SK-N-SH (cell line): ENCODE results near the gene RASGRP4.

Experiments used
- EP300 ChIP-seq, 2 experiments: IDR thresholded peaks; 2 replicates each; pipeline versions ENCODE4 v1.4.0 to v1.6.1; 2012; ENCODE audit warnings: borderline replicate concordance in 1 of 2, low read depth in 1 of 2, low read length in 1 of 2
- MAX ChIP-seq: IDR thresholded peaks from 2 replicates; pipeline ENCODE4 v1.4.0; 2012; ENCODE audit warnings: low read depth
- NFIC ChIP-seq: IDR thresholded peaks from 2 replicates; pipeline ENCODE4 v1.4.0; 2012; ENCODE audit warnings: borderline replicate concordance
- RCOR1 ChIP-seq: fragments of 150-350 bp; IDR thresholded peaks from 2 replicates; pipeline ENCODE4 v1.6.1; 2017; ENCODE audit warnings: antibody characterized with exemption, low read length
- TF ChIP-seq, protein P1 (sequence below): fragments of 200-600 bp; sonication (generic); IDR thresholded peaks from 2 replicates; pipeline ENCODE4 v1.6.1; 2017; ENCODE audit warnings: antibody characterized with exemption, mild to moderate bottlenecking, moderate library complexity
- TF ChIP-seq, protein P2 (sequence below): IDR thresholded peaks from 2 replicates; pipeline ENCODE4; 2012

DNA sequence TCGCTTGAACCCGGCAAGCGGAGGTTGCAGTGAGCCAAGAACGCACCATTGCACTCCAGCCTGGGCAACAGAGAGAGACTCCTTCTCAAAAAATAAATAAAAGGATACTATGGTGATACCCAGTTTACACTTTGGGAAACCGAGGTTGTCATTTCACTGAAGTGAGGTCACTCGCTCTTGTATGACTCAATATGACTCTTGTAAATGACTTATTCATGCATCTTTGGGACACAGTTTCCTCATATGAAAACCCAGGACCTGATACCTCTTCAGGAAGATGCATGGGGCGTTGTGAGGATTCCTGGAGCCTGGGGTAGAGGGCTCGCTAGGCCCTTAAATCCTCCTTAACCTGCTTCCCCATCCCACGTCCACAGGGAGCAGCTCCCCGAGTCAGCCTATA, 47.2 kb downstream of the RASGRP4 start:
- TF ChIP-seq, protein P1, sequence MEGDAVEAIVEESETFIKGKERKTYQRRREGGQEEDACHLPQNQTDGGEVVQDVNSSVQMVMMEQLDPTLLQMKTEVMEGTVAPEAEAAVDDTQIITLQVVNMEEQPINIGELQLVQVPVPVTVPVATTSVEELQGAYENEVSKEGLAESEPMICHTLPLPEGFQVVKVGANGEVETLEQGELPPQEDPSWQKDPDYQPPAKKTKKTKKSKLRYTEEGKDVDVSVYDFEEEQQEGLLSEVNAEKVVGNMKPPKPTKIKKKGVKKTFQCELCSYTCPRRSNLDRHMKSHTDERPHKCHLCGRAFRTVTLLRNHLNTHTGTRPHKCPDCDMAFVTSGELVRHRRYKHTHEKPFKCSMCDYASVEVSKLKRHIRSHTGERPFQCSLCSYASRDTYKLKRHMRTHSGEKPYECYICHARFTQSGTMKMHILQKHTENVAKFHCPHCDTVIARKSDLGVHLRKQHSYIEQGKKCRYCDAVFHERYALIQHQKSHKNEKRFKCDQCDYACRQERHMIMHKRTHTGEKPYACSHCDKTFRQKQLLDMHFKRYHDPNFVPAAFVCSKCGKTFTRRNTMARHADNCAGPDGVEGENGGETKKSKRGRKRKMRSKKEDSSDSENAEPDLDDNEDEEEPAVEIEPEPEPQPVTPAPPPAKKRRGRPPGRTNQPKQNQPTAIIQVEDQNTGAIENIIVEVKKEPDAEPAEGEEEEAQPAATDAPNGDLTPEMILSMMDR, result no peak
- TF ChIP-seq RCOR1, result no peak
- TF ChIP-seq, protein P2, sequence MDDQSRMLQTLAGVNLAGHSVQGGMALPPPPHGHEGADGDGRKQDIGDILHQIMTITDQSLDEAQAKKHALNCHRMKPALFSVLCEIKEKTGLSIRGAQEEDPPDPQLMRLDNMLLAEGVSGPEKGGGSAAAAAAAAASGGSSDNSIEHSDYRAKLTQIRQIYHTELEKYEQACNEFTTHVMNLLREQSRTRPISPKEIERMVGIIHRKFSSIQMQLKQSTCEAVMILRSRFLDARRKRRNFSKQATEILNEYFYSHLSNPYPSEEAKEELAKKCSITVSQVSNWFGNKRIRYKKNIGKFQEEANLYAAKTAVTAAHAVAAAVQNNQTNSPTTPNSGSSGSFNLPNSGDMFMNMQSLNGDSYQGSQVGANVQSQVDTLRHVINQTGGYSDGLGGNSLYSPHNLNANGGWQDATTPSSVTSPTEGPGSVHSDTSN, result no peak
- TF ChIP-seq MAX, result no peak
- no peak for TF ChIP-seq NFIC
- TF ChIP-seq EP300 (IDR thresholded peaks at IDR 0.05; ENCODE audit: borderline replicate concordance in 1 of 2, low read depth in 1 of 2, low read length in 1 of 2), result no peak
